ENCODE results near the gene LCN2.
"Not testable (repeated sequence)": the region's sequence is repeated elsewhere in the genome, so short reads cannot be mapped to it uniquely, and the experiment has no call there.

LCN2 gene

GRCh38 chr9:128128836-128129590, 20.2 kb upstream of the LCN2 start:
- 73% methylated on average over 28 to 29 of the region's 29 CpGs for WGBS, 2 experiments

GRCh38 chr9:128129976-128130590, 19.2 kb upstream of the LCN2 start:
- WGBS, 2 experiments: 13 to 16% methylated on average over 7 to 8 of the region's 12 CpGs
- not testable (repeated sequence) for H3K36me3 ChIP-seq (ENCODE audit: control insufficient read depth, insufficient read depth, low read length)

More at GRCh38 chr9:128128836-128129590, 20.2 kb upstream of the LCN2 start:
- H3K27me3 ChIP-seq (ENCODE audit: control insufficient read depth, insufficient read depth, low read length, poor library complexity, severe bottlenecking): peaks cover 11% of the 10 kb centered on the region
- no peaks in the 10 kb centered on the region for H3K4me1 ChIP-seq (ENCODE audit: control insufficient read depth, insufficient read depth, low read length)
- H3K4me3 ChIP-seq (ENCODE audit: insufficient read depth, low read depth, low read length): peak overlapping the region; percentile 95
- H3K36me3 ChIP-seq (ENCODE audit: control insufficient read depth, insufficient read depth, low read length): no peaks in the 10 kb centered on the region
- H3K9me3 ChIP-seq (ENCODE audit: control insufficient read depth, low read length): no peaks in the 10 kb centered on the region
- no peak overlapping the region for H3K27ac ChIP-seq (ENCODE audit: insufficient read depth, low read depth, low read length, poor library complexity, severe bottlenecking)

GRCh38 chr9:128130651-128131050, 18.6 kb upstream of the LCN2 start:
- not testable (repeated sequence) for H3K9me3 ChIP-seq (ENCODE audit: control insufficient read depth, low read length); H3K27ac ChIP-seq (ENCODE audit: insufficient read depth, low read depth, low read length, poor library complexity, severe bottlenecking); H3K4me3 ChIP-seq (ENCODE audit: insufficient read depth, low read depth, low read length); H3K4me1 ChIP-seq (ENCODE audit: control insufficient read depth, insufficient read depth, low read length); H3K36me3 ChIP-seq (ENCODE audit: control insufficient read depth, insufficient read depth, low read length)
- peaks cover 16% of the 10 kb centered on the region for H3K27me3 ChIP-seq (ENCODE audit: control insufficient read depth, insufficient read depth, low read length, poor library complexity, severe bottlenecking)
- 70 to 75% methylated on average over 7 of the region's 7 CpGs for WGBS, 2 experiments

More at GRCh38 chr9:128129976-128130590, 19.2 kb upstream of the LCN2 start:
- not testable (repeated sequence) for H3K4me1 ChIP-seq (ENCODE audit: control insufficient read depth, insufficient read depth, low read length); H3K4me3 ChIP-seq (ENCODE audit: insufficient read depth, low read depth, low read length); H3K9me3 ChIP-seq (ENCODE audit: control insufficient read depth, low read length); H3K27ac ChIP-seq (ENCODE audit: insufficient read depth, low read depth, low read length, poor library complexity, severe bottlenecking)
- H3K27me3 ChIP-seq (ENCODE audit: control insufficient read depth, insufficient read depth, low read length, poor library complexity, severe bottlenecking): peaks cover 16% of the 10 kb centered on the region

- not testable (repeated sequence) for H3K4me3 ChIP-seq (ENCODE audit: insufficient read depth, low read depth, low read length); H3K4me1 ChIP-seq (ENCODE audit: control insufficient read depth, insufficient read depth, low read length); H3K9me3 ChIP-seq (ENCODE audit: control insufficient read depth, low read length); H3K27ac ChIP-seq (ENCODE audit: insufficient read depth, low read depth, low read length, poor library complexity, severe bottlenecking); H3K36me3 ChIP-seq (ENCODE audit: control insufficient read depth, insufficient read depth, low read length)
- peaks cover 16% of the 10 kb centered on the region for H3K27me3 ChIP-seq (ENCODE audit: control insufficient read depth, insufficient read depth, low read length, poor library complexity, severe bottlenecking)
- WGBS, 2 experiments: 89 to 91% methylated on average over 8 of the region's 8 CpGs
Observed at GRCh38 chr9:128131346-128131745, 17.9 kb upstream of the LCN2 start.

GRCh38 chr9:128132139-128132538, 17.1 kb upstream of the LCN2 start:
- WGBS, 2 experiments: 83 to 84% methylated on average over 8 of the region's 8 CpGs
- H3K9me3 ChIP-seq (ENCODE audit: control insufficient read depth, low read length); H3K4me3 ChIP-seq (ENCODE audit: insufficient read depth, low read depth, low read length); H3K36me3 ChIP-seq (ENCODE audit: control insufficient read depth, insufficient read depth, low read length); H3K4me1 ChIP-seq (ENCODE audit: control insufficient read depth, insufficient read depth, low read length); H3K27ac ChIP-seq (ENCODE audit: insufficient read depth, low read depth, low read length, poor library complexity, severe bottlenecking): not testable (repeated sequence)
- peaks cover 16% of the 10 kb centered on the region for H3K27me3 ChIP-seq (ENCODE audit: control insufficient read depth, insufficient read depth, low read length, poor library complexity, severe bottlenecking)

- H3K4me1 ChIP-seq (ENCODE audit: control insufficient read depth, insufficient read depth, low read length); H3K36me3 ChIP-seq (ENCODE audit: control insufficient read depth, insufficient read depth, low read length); H3K9me3 ChIP-seq (ENCODE audit: control insufficient read depth, low read length); H3K27me3 ChIP-seq (ENCODE audit: control insufficient read depth, insufficient read depth, low read length, poor library complexity, severe bottlenecking); H3K4me3 ChIP-seq (ENCODE audit: insufficient read depth, low read depth, low read length); H3K27ac ChIP-seq (ENCODE audit: insufficient read depth, low read depth, low read length, poor library complexity, severe bottlenecking): not testable (repeated sequence)
- 83% methylated on average over 8 of the region's 8 CpGs for WGBS, 2 experiments
Observed at GRCh38 chr9:128135561-128135960, 13.7 kb upstream of the LCN2 start.

- WGBS, 2 experiments: 94 to 95% methylated on average over 18 of the region's 18 CpGs
- Histone ChIP-seq H3K27me3 (ENCODE audit: control insufficient read depth, insufficient read depth, low read length, poor library complexity, severe bottlenecking) (peaks cover 5% of the 10 kb centered on the region), H3K4me1 (ENCODE audit: control insufficient read depth, insufficient read depth, low read length) (peaks cover 5% of the 10 kb centered on the region), H3K27ac (ENCODE audit: insufficient read depth, low read depth, low read length, poor library complexity, severe bottlenecking) (no peak overlapping the region), H3K4me3 (ENCODE audit: insufficient read depth, low read depth, low read length) (no peak overlapping the region), H3K9me3 (ENCODE audit: control insufficient read depth, low read length) (no peaks in the 10 kb centered on the region), H3K36me3 (ENCODE audit: control insufficient read depth, insufficient read depth, low read length) (no peaks in the 10 kb centered on the region)
Observed at GRCh38 chr9:128136816-128137793, 12.1 kb upstream of the LCN2 start.

- no peak overlapping the region for H3K4me3 ChIP-seq (ENCODE audit: insufficient read depth, low read depth, low read length)
- no peak overlapping the region for H3K27ac ChIP-seq (ENCODE audit: insufficient read depth, low read depth, low read length, poor library complexity, severe bottlenecking)
- peaks cover 5% of the 10 kb centered on the region for H3K27me3 ChIP-seq (ENCODE audit: control insufficient read depth, insufficient read depth, low read length, poor library complexity, severe bottlenecking)
- 87 to 89% methylated on average over 3 of the region's 3 CpGs for WGBS, 2 experiments
- peaks cover 5% of the 10 kb centered on the region for H3K4me1 ChIP-seq (ENCODE audit: control insufficient read depth, insufficient read depth, low read length)
- H3K9me3 ChIP-seq (ENCODE audit: control insufficient read depth, low read length): no peaks in the 10 kb centered on the region
- H3K36me3 ChIP-seq (ENCODE audit: control insufficient read depth, insufficient read depth, low read length): no peaks in the 10 kb centered on the region
Observed at GRCh38 chr9:128138001-128138400, 11.3 kb upstream of the LCN2 start.

GRCh38 chr9:128139621-128140020, 9.6 kb upstream of the LCN2 start:
- Histone ChIP-seq H3K4me3 (ENCODE audit: insufficient read depth, low read depth, low read length) (no peak overlapping the region), H3K36me3 (ENCODE audit: control insufficient read depth, insufficient read depth, low read length) (no peaks in the 10 kb centered on the region), H3K27me3 (ENCODE audit: control insufficient read depth, insufficient read depth, low read length, poor library complexity, severe bottlenecking) (no peaks in the 10 kb centered on the region), H3K4me1 (ENCODE audit: control insufficient read depth, insufficient read depth, low read length) (peaks cover 5% of the 10 kb centered on the region), H3K9me3 (ENCODE audit: control insufficient read depth, low read length) (no peaks in the 10 kb centered on the region), H3K27ac (ENCODE audit: insufficient read depth, low read depth, low read length, poor library complexity, severe bottlenecking) (no peak overlapping the region)
- 90 to 96% methylated on average over 8 to 9 of the region's 16 CpGs for WGBS, 2 experiments

GRCh38 chr9:128141604-128142003, 7.6 kb upstream of the LCN2 start:
- WGBS, 2 experiments: 93 to 95% methylated on average over 3 of the region's 3 CpGs
- no peak overlapping the region for H3K27ac ChIP-seq (ENCODE audit: insufficient read depth, low read depth, low read length, poor library complexity, severe bottlenecking)
- no peak overlapping the region for H3K4me3 ChIP-seq (ENCODE audit: insufficient read depth, low read depth, low read length)
- H3K9me3 ChIP-seq (ENCODE audit: control insufficient read depth, low read length): no peaks in the 10 kb centered on the region
- no peaks in the 10 kb centered on the region for H3K27me3 ChIP-seq (ENCODE audit: control insufficient read depth, insufficient read depth, low read length, poor library complexity, severe bottlenecking)
- no peaks in the 10 kb centered on the region for H3K36me3 ChIP-seq (ENCODE audit: control insufficient read depth, insufficient read depth, low read length)
- peaks cover 5% of the 10 kb centered on the region for H3K4me1 ChIP-seq (ENCODE audit: control insufficient read depth, insufficient read depth, low read length)

Data from ectodermal cell (in vitro differentiated cells).